Nephron (organoid): ENCODE results near the gene CT47C1.

Source experiments
- H3K27ac Mint-ChIP-seq, 3 experiments: 2 replicates each; pipeline ENCODE4 v1.8.0; 2020; ENCODE audit warnings: mixed read lengths in 3 of 3, mild to moderate bottlenecking in 2 of 3, moderate library complexity in 1 of 3
- H3K27me3 Mint-ChIP-seq: 2 replicates; pipeline ENCODE4 v1.8.0; 2021; ENCODE audit warnings: low read depth, mild to moderate bottlenecking, moderate library complexity, mixed read lengths
- H3K36me3 Mint-ChIP-seq: 2 replicates; pipeline ENCODE4 v1.8.0; 2020; ENCODE audit warnings: low read depth, mixed read lengths
- H3K4me1 Mint-ChIP-seq: 2 replicates; pipeline ENCODE4 v1.8.0; 2020; ENCODE audit warnings: mixed read lengths
- H3K4me3 Mint-ChIP-seq, 3 experiments: 2 replicates each; pipeline ENCODE4 v1.8.0; 2020; ENCODE audit warnings: mild to moderate bottlenecking in 3 of 3, mixed read lengths in 3 of 3, moderate library complexity in 2 of 3
- H3K9me3 Mint-ChIP-seq: 2 replicates; pipeline ENCODE4 v1.8.0; 2020; ENCODE audit warnings: mixed read lengths
- TF ChIP-seq, protein P1 (sequence below), 3 experiments: fragments of 200-600 bp; sonication (generic); IDR thresholded peaks; one replicate each; pipeline ENCODE4 v1.5.0; 2021; ENCODE audit warnings: antibody characterized with exemption in 3 of 3; ENCODE audit not compliant: unreplicated experiment in 3 of 3

CT47C1 gene

DNA sequence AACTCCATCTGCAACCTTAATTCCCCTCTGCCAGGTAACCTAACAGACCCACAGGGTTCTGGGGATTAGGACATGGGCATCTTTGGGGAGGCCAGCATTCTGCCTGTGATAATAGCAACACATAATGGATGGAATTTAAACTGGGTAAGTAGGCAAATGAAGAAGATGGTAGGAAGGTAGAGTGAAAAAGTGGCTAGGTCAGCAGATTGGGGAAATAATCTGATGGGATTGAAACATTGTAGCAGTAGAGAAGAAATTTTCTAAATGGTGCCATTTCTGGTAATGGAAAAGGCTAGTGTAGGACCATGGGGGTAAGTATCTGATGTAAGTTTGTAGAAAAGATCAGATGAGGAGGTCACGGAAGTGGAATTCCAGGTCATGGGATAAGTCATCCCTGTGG is 3.0 kb upstream of the CT47C1 start:
- no peak overlapping the region for H3K27ac Mint-ChIP-seq
- TF ChIP-seq, protein P1, sequence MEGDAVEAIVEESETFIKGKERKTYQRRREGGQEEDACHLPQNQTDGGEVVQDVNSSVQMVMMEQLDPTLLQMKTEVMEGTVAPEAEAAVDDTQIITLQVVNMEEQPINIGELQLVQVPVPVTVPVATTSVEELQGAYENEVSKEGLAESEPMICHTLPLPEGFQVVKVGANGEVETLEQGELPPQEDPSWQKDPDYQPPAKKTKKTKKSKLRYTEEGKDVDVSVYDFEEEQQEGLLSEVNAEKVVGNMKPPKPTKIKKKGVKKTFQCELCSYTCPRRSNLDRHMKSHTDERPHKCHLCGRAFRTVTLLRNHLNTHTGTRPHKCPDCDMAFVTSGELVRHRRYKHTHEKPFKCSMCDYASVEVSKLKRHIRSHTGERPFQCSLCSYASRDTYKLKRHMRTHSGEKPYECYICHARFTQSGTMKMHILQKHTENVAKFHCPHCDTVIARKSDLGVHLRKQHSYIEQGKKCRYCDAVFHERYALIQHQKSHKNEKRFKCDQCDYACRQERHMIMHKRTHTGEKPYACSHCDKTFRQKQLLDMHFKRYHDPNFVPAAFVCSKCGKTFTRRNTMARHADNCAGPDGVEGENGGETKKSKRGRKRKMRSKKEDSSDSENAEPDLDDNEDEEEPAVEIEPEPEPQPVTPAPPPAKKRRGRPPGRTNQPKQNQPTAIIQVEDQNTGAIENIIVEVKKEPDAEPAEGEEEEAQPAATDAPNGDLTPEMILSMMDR (IDR thresholded peaks at IDR 0.05; ENCODE audit: unreplicated experiment in 3 of 3), result no peak
- peaks cover 3% of the 10 kb centered on the region for H3K27me3 Mint-ChIP-seq
- no peaks in the 10 kb centered on the region for H3K36me3 Mint-ChIP-seq
- H3K4me3 Mint-ChIP-seq, result no peak overlapping the region
- H3K9me3 Mint-ChIP-seq, result peaks cover 16% of the 10 kb centered on the region
- no peaks in the 10 kb centered on the region for H3K4me1 Mint-ChIP-seq

DNA sequence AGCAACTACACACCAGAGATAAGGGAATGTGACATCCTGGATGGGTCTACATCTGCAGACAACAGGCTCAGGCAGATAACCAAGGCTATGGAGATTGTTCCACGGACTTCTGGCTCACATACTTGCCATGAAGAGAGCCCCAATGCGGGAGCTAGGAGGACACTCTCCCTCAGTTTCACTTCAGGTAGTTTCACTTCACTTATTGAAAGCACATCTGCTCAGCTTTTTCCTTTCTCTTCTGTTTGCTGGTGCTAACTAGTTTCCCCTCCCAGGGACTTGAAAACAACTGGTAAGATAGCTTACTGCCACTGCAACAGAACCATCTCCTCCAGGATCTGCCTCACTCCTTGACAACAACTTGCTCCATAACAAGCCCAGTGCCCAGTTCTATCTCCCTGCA is 1.4 kb upstream of the CT47C1 start:
- no peak overlapping the region for H3K27ac Mint-ChIP-seq
- TF ChIP-seq, protein P1 (IDR thresholded peaks at IDR 0.05; ENCODE audit: unreplicated experiment in 3 of 3), result no peak
- no peaks in the 10 kb centered on the region for H3K4me1 Mint-ChIP-seq
- no peak overlapping the region for H3K4me3 Mint-ChIP-seq
- H3K27me3 Mint-ChIP-seq, result peaks cover 3% of the 10 kb centered on the region
- no peaks in the 10 kb centered on the region for H3K36me3 Mint-ChIP-seq
- peaks cover 16% of the 10 kb centered on the region for H3K9me3 Mint-ChIP-seq

DNA sequence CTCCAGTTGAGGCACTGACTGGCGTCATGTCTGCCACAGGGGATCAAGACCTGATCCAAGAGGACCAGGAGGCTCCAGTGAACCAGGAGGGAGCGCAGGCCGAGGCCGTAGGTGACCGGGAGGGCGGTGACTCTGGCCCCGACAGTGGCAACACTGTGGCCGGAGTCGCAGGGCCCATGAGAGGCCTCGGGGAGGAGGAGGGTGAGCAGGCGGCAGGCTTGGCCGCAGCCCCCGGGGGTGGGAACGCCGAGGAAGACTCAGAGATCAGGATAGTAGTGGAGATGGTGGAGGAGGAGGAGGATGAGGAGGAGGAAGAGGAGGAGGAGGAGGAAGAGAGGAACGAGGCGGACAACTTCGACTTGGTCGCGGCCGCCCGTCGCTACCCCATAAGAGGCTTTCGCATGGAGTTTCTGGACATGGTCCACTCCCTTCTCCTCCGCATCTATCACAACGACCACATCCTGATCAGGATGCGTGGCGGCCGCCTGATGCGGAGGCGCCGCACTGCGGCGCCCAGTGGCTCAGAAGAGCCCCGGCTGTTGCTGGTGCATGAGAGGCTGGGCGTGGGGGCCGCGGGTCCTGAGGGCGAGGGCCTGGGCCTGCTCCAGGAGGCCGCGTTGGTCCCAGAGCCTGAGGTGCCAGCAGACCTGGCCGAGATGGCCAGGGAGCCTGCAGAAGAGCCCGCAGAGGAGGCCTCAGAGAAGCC is 560 bp downstream of the CT47C1 start:
- H3K27me3 Mint-ChIP-seq, result peaks cover 3% of the 10 kb centered on the region
- no peak overlapping the region for H3K27ac Mint-ChIP-seq
- peaks cover 24% of the 10 kb centered on the region for H3K9me3 Mint-ChIP-seq
- no peak overlapping the region for H3K4me3 Mint-ChIP-seq
- H3K4me1 Mint-ChIP-seq, result no peaks in the 10 kb centered on the region
- no peaks in the 10 kb centered on the region for H3K36me3 Mint-ChIP-seq
- TF ChIP-seq, protein P1 (IDR thresholded peaks at IDR 0.05; ENCODE audit: unreplicated experiment in 3 of 3), result no peak

DNA sequence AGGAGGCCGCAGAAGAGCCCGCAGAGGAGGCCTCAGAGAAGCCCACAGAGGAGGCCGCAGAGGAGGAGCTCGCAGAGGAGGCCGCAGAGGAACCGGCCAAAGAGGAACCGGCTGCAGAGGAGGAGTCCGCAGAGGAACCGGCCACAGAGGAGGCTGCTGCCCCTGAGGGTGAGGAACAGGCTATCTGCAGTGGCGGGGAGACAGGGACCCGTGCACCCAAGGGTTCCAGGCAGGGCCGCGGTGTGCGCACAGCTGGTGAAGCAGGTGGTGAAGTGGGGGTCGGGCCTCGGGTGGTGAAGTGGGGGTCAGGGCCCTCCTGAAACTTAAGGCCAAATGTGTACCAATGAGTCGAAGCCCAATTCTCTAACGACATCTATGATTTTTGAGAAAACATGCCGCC is 1.1 kb downstream of the CT47C1 start:
- Mint-ChIP-seq H3K36me3 (no peaks in the 10 kb centered on the region), H3K27ac (no peak overlapping the region), H3K4me3 (no peak overlapping the region), H3K9me3 (peaks cover 28% of the 10 kb centered on the region), H3K27me3 (peaks cover 3% of the 10 kb centered on the region), H3K4me1 (no peaks in the 10 kb centered on the region)
- TF ChIP-seq, protein P1 (IDR thresholded peaks at IDR 0.05; ENCODE audit: unreplicated experiment in 3 of 3), result no peak

DNA sequence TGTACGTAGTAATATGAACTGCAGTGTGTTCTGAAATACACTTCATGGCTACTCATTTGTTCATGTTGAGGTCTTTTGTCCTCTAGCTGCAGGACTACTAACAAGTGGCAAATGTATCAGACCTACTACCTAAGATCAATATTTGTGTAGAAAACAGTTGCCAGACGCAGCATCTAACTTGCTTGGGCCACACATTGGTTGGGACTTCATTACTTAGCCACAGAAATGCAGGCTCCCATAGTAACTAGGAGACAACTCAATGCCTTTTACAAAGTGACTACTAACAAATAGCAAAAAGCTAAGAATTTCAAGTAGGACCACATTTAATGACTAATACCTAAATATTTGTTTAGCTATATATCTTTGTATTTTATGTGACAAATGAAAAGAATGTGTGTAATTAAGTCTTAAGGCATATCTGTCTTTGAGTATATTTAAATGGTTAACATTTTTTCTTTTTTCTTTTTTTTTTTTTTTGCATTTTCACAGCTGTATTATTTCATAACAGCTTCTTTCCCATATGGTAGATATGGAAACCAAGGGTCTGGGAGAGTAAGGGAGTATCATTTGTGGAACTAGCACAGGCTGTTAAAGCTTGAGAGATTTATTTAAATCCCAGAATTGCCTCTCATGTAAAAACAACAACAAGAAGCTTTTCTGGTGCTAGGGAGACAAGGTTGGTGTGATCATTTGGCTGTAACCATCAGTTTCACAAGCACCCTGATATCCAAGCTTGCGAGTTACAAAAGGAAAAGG is 2.7 kb downstream of the CT47C1 start:
- Mint-ChIP-seq H3K4me1 (no peaks in the 10 kb centered on the region), H3K4me3 (no peak overlapping the region), H3K27ac (no peak overlapping the region), H3K36me3 (no peaks in the 10 kb centered on the region), H3K27me3 (peaks cover 7% of the 10 kb centered on the region), H3K9me3 (peaks cover 33% of the 10 kb centered on the region)
- TF ChIP-seq, protein P1 (IDR thresholded peaks at IDR 0.05; ENCODE audit: unreplicated experiment in 3 of 3), result no peak
